Lower leg skin (tissue), 4 donors: ENCODE data around the gene PPP1R10. TPM values are rescaled to one million over a fixed set of nuclear protein-coding genes. Genes with fewer than 3 reads are reported as not detected.

Experiments used
- DNase-seq, 2 donors: peaks; one replicate each; pipeline ENCODE4 v3.0.0-alpha.2; 2019; ENCODE audit warnings: low spot score in 2 of 2
- H3K4me3 ChIP-seq: fragments of 200-600 bp; sonication (generic); 2 replicates; pipeline ENCODE4 v1.5.1; 2017; ENCODE audit warnings: mild to moderate bottlenecking, low read depth; ENCODE audit not compliant: poor library complexity, severe bottlenecking
- POLR2A ChIP-seq, 2 donors: fragments of 450-650 bp; IDR thresholded peaks; one replicate each; pipeline ENCODE4 v1.6.1; 2016 to 2017; ENCODE audit warnings: antibody characterized with exemption in 2 of 2, mild to moderate bottlenecking in 1 of 2, moderate library complexity in 1 of 2
- WGBS, 2 donors: methylation state at CpG; one replicate each; pipeline ENCODE4 v1.1.5; 2018; 5-methylcytosine and 5-hydroxymethylcytosine counted together
- intact Hi-C: fragments of 100-400 bp; cut with DNase I; formaldehyde crosslinking; loops from one replicate; pipeline ENCODE4 v1.15.0; 2023; ENCODE audit warnings: low total_unique reads
- total RNA-seq, 4 donors: library from RNA; depleted of rRNA; stranded (reverse); fragments of >200 nt; gene quantifications; one replicate each; pipeline ENCODE4 v1.1.0, GENCODE V29; 2016
- TF ChIP-seq, protein P1 (sequence below), 3 donors: fragments of 450-650 bp; IDR thresholded peaks; one replicate each; pipeline ENCODE4 v1.5.1; 2016; ENCODE audit warnings: antibody characterized with exemption in 3 of 3, mild to moderate bottlenecking in 3 of 3, moderate library complexity in 2 of 3

Gene PPP1R10
- total RNA-seq, 4 donors from 2014 or later, result 32.5 to 61.5 (median 49.4) TPM

DNA sequence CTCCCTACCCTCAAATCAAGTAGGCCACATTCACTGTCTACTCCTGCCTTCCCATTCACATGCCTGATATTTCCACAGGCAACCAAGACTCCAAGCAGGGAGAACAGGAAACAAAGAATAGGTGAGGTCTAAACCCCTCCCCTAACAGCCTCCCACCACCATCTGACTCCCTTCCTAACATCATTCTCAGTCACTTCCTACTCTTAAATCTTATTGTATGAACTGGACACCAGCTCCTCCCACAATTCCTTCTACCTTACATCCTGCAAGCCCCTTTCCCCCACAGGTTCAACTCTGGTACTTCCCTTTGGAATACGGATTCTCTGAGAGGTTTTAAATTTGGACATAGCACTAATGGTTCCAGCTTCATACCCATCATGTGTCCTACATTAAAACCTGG is 28.9 kb upstream of the PPP1R10 start:
- no peak for DNase-seq
- H3K4me3 ChIP-seq, result no peak overlapping the region
- WGBS, 2 donors, result 59 to 69% methylated on average over 1 of the region's 1 CpG
- intact Hi-C loops, result no loop called here
- TF ChIP-seq POLR2A (IDR thresholded peaks at IDR 0.05), result no peak
- TF ChIP-seq, protein P1, sequence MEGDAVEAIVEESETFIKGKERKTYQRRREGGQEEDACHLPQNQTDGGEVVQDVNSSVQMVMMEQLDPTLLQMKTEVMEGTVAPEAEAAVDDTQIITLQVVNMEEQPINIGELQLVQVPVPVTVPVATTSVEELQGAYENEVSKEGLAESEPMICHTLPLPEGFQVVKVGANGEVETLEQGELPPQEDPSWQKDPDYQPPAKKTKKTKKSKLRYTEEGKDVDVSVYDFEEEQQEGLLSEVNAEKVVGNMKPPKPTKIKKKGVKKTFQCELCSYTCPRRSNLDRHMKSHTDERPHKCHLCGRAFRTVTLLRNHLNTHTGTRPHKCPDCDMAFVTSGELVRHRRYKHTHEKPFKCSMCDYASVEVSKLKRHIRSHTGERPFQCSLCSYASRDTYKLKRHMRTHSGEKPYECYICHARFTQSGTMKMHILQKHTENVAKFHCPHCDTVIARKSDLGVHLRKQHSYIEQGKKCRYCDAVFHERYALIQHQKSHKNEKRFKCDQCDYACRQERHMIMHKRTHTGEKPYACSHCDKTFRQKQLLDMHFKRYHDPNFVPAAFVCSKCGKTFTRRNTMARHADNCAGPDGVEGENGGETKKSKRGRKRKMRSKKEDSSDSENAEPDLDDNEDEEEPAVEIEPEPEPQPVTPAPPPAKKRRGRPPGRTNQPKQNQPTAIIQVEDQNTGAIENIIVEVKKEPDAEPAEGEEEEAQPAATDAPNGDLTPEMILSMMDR (IDR thresholded peaks at IDR 0.05), result no peak

DNA sequence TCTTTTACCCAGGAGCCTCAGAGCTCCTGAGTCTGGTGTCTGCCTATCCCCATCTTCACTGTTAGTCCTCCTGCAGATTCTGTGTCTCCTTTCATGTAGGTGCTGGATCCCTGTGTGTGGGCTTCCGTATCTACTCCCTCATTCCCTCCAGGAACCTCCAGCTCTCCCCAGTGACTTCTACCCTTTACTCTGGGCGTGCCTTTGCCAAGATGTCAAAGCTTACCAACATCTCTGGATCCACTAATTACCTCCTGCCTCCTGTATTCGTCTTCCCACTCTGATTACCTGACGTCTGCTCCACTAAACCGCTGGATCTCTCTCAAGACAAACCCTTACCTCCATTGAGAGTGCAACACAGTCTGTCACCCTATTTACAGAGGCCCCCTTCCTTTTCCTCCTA is 27.7 kb upstream of the PPP1R10 start:
- 78 to 84% methylated on average over 5 of the region's 5 CpGs for WGBS, 2 donors
- no peak for DNase-seq
- intact Hi-C loops, result no loop called here

DNA sequence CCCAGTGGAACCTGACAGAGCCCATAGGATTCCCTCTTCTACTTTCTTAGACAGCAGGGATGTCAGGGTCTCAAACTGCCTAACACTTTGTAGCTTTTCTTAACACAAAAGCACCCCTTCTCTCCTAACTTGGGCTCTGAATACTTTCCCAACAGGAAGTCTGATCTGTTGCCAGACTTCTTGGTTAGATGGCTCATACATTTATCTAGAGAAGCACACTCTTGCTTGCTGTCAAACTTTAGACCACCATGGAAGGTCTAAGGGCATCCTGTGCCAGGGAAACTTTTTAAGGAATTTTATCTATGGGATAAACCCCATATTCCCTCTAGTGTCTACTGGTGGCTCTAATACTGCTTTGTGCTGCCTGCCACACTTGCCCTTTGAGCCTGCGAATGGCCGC is 26.6 kb upstream of the PPP1R10 start:
- no peak for DNase-seq
- no peak overlapping the region for H3K4me3 ChIP-seq
- intact Hi-C loops, result no loop called here
- WGBS, 2 donors, result 97 to 98% methylated on average over 2 of the region's 2 CpGs
- TF ChIP-seq, protein P1 (IDR thresholded peaks at IDR 0.05), result no peak
- no peak for TF ChIP-seq POLR2A (IDR thresholded peaks at IDR 0.05)

More for the DNA sequence above, 27.7 kb upstream of the PPP1R10 start:
- TF ChIP-seq, protein P1 (IDR thresholded peaks at IDR 0.05), result no peak
- no peak for TF ChIP-seq POLR2A (IDR thresholded peaks at IDR 0.05)
- no peak overlapping the region for H3K4me3 ChIP-seq

DNA sequence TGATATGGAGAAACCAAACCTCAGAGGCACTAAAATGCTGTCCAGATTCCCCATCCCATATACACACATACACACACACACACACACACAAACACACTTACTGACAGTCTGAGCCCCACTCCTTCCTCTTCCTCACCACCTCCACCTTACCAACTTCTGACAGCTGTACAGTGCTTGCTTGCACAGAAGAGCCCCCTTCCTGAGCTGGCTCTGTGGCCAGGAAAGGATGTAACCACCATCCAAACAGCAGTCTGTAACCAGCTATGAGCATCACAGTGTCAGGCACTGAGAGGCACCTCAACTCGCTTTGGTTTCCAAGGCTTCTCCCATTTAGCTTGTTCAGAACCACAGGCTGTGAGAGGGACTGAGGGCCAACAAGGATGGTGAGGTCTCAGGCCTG is 24.0 kb upstream of the PPP1R10 start:
- 82 to 88% methylated on average over 1 of the region's 1 CpG for WGBS, 2 donors
- TF ChIP-seq, protein P1 (IDR thresholded peaks at IDR 0.05), result no peak
- no peak for TF ChIP-seq POLR2A (IDR thresholded peaks at IDR 0.05)
- H3K4me3 ChIP-seq, result no peak overlapping the region
- intact Hi-C loops, result no loop called here
- no peak for DNase-seq

DNA sequence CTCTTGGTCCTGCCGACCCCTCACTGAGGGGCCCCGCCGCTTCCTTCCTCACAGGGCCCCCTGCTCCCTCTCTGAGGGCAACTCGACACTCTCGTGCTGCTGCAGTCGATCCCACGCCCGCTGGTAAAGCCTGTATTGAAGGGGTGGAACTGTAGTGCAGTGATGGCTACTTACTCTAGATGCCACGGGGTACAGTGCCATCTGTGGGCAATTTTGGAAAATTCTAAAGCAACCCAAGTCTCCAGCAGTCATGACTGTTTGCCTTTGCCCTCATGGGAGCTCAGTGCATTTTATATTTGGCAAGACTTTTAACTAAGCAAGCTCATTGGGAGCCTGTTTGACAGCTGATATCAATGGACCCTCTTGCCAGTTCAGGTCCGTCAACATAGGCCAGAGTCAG is 23.4 kb upstream of the PPP1R10 start:
- DNase-seq, result no peak
- intact Hi-C loops, result no loop called here
- 80 to 86% methylated on average over 10 of the region's 10 CpGs for WGBS, 2 donors
- TF ChIP-seq POLR2A (IDR thresholded peaks at IDR 0.05), result no peak
- TF ChIP-seq, protein P1 (IDR thresholded peaks at IDR 0.05), result no peak
- no peak overlapping the region for H3K4me3 ChIP-seq

DNA sequence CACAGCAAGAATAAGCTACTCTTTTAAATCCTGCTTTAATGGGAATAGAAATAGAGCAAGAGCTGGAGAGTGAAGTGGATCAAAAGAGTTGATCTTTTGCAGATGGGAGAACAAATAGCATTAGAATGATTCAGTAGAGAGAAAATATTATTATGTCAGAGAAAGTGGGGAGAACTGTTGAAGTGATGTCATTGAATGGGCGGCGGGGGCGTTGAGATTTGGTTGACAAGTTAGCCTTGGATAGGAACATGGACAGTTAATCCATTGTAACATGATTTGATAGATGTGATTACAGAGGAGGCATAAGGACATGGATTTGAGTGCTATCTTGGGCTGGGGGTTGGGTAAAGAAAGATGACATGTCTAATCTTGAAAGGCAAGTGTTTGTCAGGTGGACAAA is 18.8 kb upstream of the PPP1R10 start:
- intact Hi-C loops, result no loop called here

More for the DNA sequence above, 18.8 kb upstream of the PPP1R10 start:
- H3K4me3 ChIP-seq, result no peak overlapping the region
- 95 to 97% methylated on average over 3 of the region's 3 CpGs for WGBS, 2 donors
- DNase-seq, result no peak
- TF ChIP-seq, protein P1 (IDR thresholded peaks at IDR 0.05), result no peak
- no peak for TF ChIP-seq POLR2A (IDR thresholded peaks at IDR 0.05)
